GM13977 (cell line): ENCODE data around the gene ERC1.

Experiments
- DNase-seq: peaks from one replicate; pipeline ENCODE4 v3.0.0; 2012; ENCODE audit warnings: low spot score
- CTCF ChIP-seq: IDR thresholded peaks from 2 replicates; pipeline ENCODE4 v1.5.1; 2012; ENCODE audit warnings: mild to moderate bottlenecking, control low read depth; ENCODE audit not compliant: insufficient read depth; ENCODE audit errors: extremely low read depth, missing control alignments
- in situ Hi-C: fragments of 300-500 bp; cut with MboI; formaldehyde crosslinking; loops from one replicate; pipeline ENCODE4 v1.12.0; 2022; ENCODE audit warnings: low sequenced_read_pairs, low pct_unique_long_range_greater_than_20kb, mixed read lengths, inconsistent platforms; ENCODE audit not compliant: unreplicated experiment

ERC1 gene

GRCh38 chr12:1320021-1320420, 329.0 kb downstream of the ERC1 start:
- DNase-seq: no peak
- in situ Hi-C loops: no loop called here
- TF ChIP-seq CTCF: no peak

GRCh38 chr12:1322821-1323220, 331.8 kb downstream of the ERC1 start:
- in situ Hi-C loops: no loop called here
- DNase-seq: no peak
- TF ChIP-seq CTCF: no peak

- DNase-seq: no peak
- in situ Hi-C loops: no loop called here
- TF ChIP-seq CTCF: no peak
These were observed 333.1 kb downstream of the ERC1 start for GRCh38 chr12:1324099-1324498.

- in situ Hi-C loops: no loop called here
- TF ChIP-seq CTCF: no peak
- DNase-seq: no peak
These were observed 333.9 kb downstream of the ERC1 start for GRCh38 chr12:1324910-1325309.

- TF ChIP-seq CTCF: no peak
- in situ Hi-C loops: no loop called here
- no peak for DNase-seq
These were observed 334.6 kb downstream of the ERC1 start for GRCh38 chr12:1325666-1326065.

- no peak for DNase-seq
- no peak for TF ChIP-seq CTCF
- in situ Hi-C loops: no loop called here
These were observed 335.2 kb downstream of the ERC1 start for GRCh38 chr12:1326258-1326657.

- in situ Hi-C loops: no loop called here
- TF ChIP-seq CTCF: no peak
- DNase-seq: no peak
These were observed 337.4 kb downstream of the ERC1 start for GRCh38 chr12:1328391-1328790.
